Measurements from ENCODE around the gene SRF.

SRF gene

GRCh38 chr6:43222418-43223059 lies 51.5 kb downstream of the SRF start:
- TF ChIP-seq, protein P1, sequence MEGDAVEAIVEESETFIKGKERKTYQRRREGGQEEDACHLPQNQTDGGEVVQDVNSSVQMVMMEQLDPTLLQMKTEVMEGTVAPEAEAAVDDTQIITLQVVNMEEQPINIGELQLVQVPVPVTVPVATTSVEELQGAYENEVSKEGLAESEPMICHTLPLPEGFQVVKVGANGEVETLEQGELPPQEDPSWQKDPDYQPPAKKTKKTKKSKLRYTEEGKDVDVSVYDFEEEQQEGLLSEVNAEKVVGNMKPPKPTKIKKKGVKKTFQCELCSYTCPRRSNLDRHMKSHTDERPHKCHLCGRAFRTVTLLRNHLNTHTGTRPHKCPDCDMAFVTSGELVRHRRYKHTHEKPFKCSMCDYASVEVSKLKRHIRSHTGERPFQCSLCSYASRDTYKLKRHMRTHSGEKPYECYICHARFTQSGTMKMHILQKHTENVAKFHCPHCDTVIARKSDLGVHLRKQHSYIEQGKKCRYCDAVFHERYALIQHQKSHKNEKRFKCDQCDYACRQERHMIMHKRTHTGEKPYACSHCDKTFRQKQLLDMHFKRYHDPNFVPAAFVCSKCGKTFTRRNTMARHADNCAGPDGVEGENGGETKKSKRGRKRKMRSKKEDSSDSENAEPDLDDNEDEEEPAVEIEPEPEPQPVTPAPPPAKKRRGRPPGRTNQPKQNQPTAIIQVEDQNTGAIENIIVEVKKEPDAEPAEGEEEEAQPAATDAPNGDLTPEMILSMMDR (IDR thresholded peaks at IDR 0.05; ENCODE audit: insufficient read depth, missing control alignments) = no peak
- FAIRE-seq (no peak), DNase-seq (ENCODE audit: insufficient read length, low spot score) (no peak)

DNA sequence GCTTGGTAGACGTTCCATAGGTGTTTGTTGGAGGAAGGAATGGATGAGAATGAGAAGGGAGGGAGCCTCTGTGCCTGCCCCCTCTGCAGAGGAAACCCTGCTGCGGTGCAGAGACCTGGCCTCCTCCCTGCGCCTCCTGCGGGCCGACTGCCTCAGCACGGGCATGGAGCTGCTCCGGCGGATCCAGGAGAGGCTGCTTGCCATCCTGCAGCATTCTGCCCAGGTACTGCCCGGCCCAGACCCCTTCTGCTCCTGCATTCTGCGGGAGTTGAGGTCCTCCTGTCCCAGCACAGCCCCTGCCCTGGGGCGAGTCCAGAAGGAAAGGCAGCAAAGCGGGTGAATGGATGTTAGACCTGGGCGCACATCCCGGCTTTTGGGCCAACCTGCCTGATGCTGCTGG lies 52.1 kb downstream of the SRF start:
- TF ChIP-seq, protein P1 (IDR thresholded peaks at IDR 0.05; ENCODE audit: insufficient read depth, missing control alignments) = no peak
- DNase-seq (ENCODE audit: insufficient read length, low spot score) (no peak), FAIRE-seq (no peak)

DNA sequence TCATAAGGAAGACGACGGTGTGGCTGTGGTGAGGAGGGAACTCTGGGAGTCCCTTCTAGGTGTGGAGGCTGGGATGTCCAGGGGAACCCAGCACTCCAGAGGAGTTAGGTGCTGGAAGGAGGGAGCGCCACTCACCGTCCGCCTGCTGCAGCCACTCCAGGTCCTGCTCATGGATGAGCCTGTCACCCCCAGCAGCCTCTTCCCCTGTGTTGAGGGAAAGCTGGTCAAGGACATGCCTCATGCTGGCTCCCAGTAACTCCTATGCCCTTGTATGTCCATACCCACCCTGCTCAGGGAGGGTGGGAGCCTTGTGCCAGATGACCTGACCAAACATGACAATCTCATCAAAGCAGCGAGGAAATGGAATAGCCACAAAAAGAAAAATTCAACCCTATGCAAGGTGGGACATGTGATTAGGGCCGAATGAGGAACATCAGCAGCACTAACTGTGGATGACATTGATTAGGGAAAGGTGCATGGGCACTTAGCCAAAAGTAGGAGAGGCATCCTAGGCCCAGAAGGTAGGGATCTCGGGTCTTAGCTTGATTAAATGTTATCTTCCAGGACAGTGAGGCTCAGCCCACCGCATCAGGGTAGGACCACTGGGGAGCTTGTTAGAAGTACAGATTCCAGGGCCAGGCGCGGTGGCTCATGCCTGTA lies 55.3 kb downstream of the SRF start:
- TF ChIP-seq, protein P1 (IDR thresholded peaks at IDR 0.05; ENCODE audit: insufficient read depth, missing control alignments) = no peak
- FAIRE-seq (no peak), DNase-seq (ENCODE audit: insufficient read length, low spot score) (no peak)

- no peak for FAIRE-seq
- TF ChIP-seq, protein P1 (IDR thresholded peaks at IDR 0.05; ENCODE audit: insufficient read depth, missing control alignments) = peak; percentile 69
- peak; percentile 57 for DNase-seq (ENCODE audit: insufficient read length, low spot score)
Observed at GRCh38 chr6:43228951-43229802, 58.1 kb downstream of the SRF start, which contains the start of gene DNPH1. Gene DNPH1, minus strand, starts transcription at chr6:43229481. Its CDS starts 25 bp downstream, at chr6:43229456.

GRCh38 chr6:43229803-43230620 lies 58.9 kb downstream of the SRF start:
- FAIRE-seq (no peak), DNase-seq (ENCODE audit: insufficient read length, low spot score) (no peak)
- TF ChIP-seq, protein P1 (IDR thresholded peaks at IDR 0.05; ENCODE audit: insufficient read depth, missing control alignments) = no peak

DNA sequence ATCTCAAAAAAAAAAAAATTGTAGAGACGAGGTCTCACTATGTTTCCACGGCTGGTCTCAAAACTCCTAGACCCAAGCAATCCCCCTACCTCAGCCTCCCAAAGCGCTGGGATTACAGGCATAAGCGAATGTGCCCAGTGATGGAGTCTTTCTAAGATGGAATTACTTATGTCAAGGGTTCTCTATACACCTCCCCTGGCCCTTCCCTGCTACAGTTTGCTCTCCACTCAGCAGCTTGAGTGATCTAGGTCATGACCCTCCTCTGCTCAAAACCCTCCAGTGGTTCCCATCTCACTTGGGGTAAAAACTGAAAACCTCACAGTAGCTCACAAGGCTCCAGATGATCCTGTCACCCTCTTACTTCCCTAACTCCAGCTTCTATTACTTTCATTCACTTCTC lies 60.0 kb downstream of the SRF start:
- DNase-seq (ENCODE audit: insufficient read length, low spot score) (no peak), FAIRE-seq (no peak)
- TF ChIP-seq, protein P1 (IDR thresholded peaks at IDR 0.05; ENCODE audit: insufficient read depth, missing control alignments) = no peak
